HG03159 (cell line): ENCODE results near the gene OASL.

Experiments
- ATAC-seq: cut with Tn5 transposase; IDR thresholded peaks from one replicate; pipeline ENCODE4 v1.9.1; 2021; ENCODE audit warnings: mild to moderate bottlenecking, moderate library complexity; ENCODE audit not compliant: unreplicated experiment

The OASL gene

GRCh38 chr12:120992989-120993388 is 46.1 kb downstream of the OASL start:
- ATAC-seq = no peak

- ATAC-seq = no peak
These were observed 47.1 kb downstream of the OASL start for GRCh38 chr12:120991965-120992364.

- ATAC-seq = no peak
These were observed 48.5 kb downstream of the OASL start for GRCh38 chr12:120990487-120991055.

- no peak for ATAC-seq
These were observed 49.4 kb downstream of the OASL start for GRCh38 chr12:120989687-120990086.

- no peak for ATAC-seq
These were observed 50.4 kb downstream of the OASL start for GRCh38 chr12:120988658-120989057.

GRCh38 chr12:120988234-120988633 is 50.8 kb downstream of the OASL start:
- no peak for ATAC-seq

- no peak for ATAC-seq
These were observed 54.6 kb downstream of the OASL start for GRCh38 chr12:120984351-120984898.

- ATAC-seq = no peak
These were observed 55.3 kb downstream of the OASL start for GRCh38 chr12:120983759-120984158.

GRCh38 chr12:120982659-120983058 is 56.4 kb downstream of the OASL start:
- no peak for ATAC-seq

GRCh38 chr12:120981407-120981941 is 57.6 kb downstream of the OASL start:
- no peak for ATAC-seq

GRCh38 chr12:120980800-120981368 is 58.2 kb downstream of the OASL start:
- no peak for ATAC-seq

- no peak for ATAC-seq
These were observed 59.0 kb downstream of the OASL start for GRCh38 chr12:120979862-120980696.

- ATAC-seq = no peak
These were observed 59.7 kb downstream of the OASL start for GRCh38 chr12:120979220-120979861.

- ATAC-seq = no peak
These were observed 60.5 kb downstream of the OASL start, which contains the start of gene HNF1A for GRCh38 chr12:120978296-120979219. TSS of gene HNF1A (plus strand) at chr12:120978543. CDS start at chr12:120978769, 226 bp downstream.

- no peak for ATAC-seq
These were observed 61.3 kb downstream of the OASL start for GRCh38 chr12:120977531-120978295.

- ATAC-seq = no peak
These were observed 66.0 kb downstream of the OASL start for GRCh38 chr12:120972870-120973543.

GRCh38 chr12:120971299-120972180 is 67.5 kb downstream of the OASL start:
- ATAC-seq = no peak

- no peak for ATAC-seq
These were observed 68.7 kb downstream of the OASL start for GRCh38 chr12:120970310-120970709.
